ENCODE results near the gene RNU7-1.

Gene RNU7-1

DNA sequence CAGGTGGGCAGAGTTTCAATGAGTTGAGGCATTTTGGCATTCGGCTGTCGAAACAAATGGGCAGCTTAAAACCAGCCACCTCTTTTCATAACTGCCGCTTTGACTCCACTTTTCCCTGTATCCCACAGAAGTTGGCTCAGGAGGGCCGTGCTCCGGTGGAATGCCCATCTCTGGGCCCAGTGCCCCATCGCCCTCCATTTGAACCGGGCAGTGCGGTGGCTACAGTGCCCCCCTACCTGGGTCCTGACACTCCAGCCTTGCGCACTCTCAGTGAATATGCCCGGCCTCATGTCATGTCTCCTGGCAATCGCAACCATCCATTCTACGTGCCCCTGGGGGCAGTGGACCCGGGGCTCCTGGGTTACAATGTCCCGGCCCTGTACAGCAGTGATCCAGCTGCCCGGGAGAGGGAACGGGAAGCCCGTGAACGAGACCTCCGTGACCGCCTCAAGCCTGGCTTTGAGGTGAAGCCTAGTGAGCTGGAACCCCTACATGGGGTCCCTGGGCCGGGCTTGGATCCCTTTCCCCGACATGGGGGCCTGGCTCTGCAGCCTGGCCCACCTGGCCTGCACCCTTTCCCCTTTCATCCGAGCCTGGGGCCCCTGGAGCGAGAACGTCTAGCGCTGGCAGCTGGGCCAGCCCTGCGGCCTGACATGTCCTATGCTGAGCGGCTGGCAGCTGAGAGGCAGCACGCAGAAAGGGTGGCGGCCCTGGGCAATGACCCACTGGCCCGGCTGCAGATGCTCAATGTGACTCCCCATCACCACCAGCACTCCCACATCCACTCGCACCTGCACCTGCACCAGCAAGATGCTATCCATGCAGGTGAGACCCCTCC is 5.0 kb upstream of the RNU7-1 start:
- DNase-seq, result no peak

DNA sequence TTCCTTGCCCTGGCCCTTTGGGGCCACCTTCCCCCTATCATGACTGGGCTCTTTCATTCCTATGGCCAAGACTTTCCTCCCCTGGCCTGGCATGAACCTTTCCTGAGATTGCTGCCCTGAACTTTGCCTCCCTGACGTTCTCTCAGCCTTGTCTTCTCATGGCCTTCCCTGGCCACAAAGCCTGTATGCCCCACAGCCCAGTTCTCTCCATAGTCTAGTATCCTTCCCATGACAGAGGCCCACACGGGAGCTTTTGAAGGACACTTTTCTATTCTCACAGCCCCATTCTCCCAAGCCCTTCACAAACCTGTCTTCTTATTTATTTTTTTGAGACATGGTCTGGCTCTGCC is 4.5 kb upstream of the RNU7-1 start:
- DNase-seq, result no peak

DNA sequence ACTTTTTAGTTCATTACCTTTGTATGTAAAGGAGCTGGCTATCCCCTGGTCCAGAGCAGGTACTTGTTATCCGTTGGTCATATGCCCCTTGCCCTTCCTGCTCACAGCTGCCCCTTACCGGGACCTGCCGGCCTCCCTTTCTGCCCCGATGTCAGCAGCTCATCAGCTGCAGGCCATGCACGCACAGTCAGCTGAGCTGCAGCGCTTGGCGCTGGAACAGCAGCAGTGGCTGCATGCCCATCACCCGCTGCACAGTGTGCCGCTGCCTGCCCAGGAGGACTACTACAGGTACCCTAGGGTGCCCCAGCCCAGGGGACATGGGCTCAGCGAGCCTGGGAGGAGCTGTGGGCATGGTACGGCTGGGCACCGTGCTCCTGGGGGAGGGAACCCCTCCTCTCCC is 2.3 kb upstream of the RNU7-1 start:
- DNase-seq, result no peak

- DNase-seq, result no peak
Measured at GRCh38 chr12:6941782-6942181, 1.8 kb upstream of the RNU7-1 start.

DNA sequence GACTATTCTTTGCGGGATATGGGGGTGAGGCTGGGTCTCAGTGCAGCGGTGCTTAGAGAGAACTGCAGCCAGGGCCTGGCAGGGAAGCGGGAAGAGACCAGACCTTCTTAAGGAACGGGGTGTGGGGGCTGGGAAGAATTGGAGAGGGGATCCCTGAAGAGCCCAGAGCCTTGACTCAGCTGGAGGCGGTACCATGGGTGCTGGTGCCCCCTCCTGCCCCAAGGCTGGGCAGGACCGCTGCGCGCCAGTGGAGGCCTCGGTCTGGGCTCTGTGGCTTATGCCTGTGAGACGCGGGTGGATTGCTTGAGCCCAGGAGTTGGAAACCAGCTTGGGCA is 1.3 kb upstream of the RNU7-1 start:
- DNase-seq, result no peak

GRCh38 chr12:6943389-6943721 is 261 bp upstream of the RNU7-1 start:
- DNase-seq, result peak; percentile 90

GRCh38 chr12:6944381-6945186 is 968 bp downstream of the RNU7-1 start:
- peak; percentile 96 for DNase-seq

DNA sequence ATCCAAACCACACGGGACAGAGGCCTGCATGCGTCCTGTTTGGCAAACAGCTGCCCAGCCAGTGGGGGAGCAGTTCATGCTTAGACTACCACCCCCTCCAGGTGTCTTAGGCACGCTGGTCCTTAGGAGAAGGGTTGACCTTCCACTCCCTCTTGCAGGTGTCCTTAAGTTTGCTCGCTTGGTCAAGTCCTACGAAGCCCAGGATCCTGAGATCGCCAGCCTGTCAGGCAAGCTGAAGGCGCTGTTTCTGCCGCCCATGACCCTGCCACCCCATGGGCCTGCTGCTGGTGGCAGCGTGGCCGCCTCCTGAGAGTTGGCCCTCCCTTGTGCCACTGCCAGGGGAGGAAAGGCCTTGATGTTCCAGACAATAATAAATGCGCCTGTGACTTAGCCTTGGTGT is 2.0 kb downstream of the RNU7-1 start:
- no peak for DNase-seq

DNA sequence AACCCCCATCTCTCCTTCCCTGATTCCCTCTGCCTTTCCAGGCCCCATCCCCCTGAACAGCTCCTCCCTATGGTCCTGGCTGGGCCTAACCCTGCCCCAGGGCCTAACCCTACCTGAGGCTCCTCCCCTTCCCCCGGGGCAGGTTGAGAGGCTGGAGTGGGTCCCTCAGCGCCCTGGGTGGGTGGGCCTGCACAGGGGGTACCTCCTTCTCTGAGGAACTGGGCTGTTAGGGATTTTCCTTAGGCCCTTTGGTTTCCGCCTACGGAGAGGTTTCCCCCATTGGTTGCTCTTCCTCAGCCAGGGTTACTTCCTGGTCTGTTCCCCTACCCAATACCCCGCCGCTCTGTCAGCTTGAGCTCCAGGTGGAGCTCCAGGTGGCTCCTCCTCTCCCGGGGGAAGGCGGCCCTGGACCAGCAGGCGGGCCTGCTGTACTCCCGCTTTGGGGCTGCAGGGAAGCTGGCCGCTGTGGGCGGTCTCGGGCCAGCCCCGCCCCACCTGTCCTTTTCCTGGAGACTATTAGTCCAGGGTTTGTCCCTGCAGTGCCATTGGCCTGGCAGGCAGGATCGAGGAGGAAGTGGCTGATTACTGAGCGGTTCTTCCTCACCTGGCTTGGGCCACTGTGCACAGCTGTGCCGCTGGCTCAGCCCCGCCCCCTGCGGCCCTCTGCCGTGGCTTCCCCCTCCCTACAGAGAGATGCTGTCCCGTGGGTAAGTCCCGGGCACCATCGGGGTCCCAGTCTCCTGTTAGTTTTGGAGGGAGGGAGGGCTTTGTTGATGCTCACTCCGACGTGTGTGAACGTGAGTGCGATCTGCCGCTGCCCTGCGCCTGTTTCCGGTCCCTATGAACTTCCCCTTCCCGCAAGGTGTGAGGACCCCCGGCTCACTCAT is 2.7 kb downstream of the RNU7-1 start:
- DNase-seq, result peak; percentile 96

DNA sequence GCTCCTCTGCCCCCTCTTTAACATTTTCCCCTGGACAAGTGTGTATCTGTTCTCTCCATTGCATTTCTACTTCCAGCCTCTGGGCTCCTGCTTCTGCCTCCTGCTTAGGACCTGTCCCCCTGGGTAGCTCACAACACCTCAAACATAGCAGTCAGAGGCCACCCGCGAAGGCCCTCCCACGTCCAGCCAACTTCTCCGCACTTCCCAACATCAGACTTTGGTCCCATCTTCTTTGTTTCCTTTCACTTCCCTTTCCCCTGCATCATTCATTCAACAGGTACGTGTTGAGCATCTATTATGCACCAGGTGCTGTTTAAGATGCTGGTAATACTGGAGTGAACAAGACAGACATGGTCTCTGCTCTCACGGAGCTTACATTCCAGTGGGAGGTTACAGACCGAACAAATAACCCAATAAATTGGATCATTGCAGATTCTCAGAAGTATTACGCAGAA is 3.3 kb downstream of the RNU7-1 start:
- no peak for DNase-seq

DNA sequence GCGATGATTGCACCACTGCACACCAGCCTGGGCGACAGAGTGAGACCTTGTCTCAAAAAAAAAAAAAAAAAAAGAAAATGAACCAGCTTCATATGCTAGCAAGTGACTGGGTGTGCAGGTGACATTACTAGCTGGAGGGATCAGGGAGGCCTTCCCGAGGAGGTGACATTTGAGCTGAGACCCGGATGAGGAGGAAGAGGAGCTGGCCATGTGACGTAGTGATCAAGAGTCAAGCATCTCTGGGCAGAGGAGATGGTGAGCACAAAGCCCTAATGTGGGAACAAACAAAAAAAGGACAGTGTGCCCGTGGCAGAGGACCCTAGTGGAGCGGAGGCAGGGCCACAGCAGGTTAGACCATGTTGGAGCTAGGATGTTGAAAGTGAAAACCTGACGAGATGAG is 4.0 kb downstream of the RNU7-1 start:
- no peak for DNase-seq

- DNase-seq, result no peak
Measured at GRCh38 chr12:6948873-6949594, 5.4 kb downstream of the RNU7-1 start.

DNA sequence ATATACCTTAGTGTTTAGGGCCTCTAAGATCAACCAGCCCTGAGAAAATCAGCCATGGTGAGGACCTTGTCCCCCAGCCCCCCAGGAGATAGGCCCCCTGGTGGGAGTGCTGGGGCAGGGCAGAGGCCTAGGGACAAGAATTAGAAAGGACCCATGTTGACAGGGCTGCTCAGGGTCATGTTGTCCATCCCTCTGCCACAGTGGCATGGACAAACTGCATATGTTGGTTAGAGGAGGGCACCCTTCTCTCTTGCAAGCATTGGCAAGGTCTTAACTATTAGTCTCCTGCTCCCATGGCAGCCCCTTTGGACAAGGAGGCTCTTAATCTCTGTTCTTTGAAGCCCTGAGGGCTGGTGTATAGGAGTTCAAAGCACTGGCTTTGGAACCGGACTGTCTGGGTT is 6.8 kb downstream of the RNU7-1 start:
- no peak for DNase-seq

DNA sequence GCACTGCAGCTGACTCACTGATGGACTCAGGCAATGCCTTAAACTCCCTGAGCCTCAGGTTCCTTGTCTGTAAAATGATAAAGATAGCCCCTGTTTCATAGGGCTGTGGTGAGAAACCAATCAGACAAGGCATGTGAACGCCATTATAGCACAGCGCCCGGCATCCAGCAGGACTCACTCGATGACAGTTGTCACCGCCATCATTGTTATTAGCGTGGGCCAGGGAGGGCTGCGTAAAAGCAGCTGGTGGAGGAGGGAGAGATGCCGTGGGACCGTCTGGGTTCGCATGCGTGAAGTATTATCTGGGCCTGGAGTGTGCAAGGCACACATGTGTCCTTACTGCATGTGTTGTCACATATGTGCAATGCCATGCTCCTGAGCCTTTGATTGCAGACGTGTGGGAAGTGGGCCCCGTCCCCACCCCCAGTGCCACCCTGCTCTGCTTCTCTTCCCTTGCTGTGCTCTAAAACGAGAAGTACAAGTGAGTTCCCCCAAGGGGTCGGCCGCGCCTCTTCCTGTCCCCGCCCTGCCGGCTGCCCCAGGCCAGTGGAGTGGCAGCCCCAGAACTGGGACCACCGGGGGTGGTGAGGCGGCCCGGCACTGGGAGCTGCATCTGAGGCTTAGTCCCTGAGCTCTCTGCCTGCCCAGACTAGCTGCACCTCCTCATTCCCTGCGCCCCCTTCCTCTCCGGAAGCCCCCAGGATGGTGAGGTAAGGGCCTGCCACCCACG is 7.4 kb downstream of the RNU7-1 start, which contains the start of gene PTPN6:
Gene PTPN6 (plus strand): TSS at position 546 of the 730 bp plus-strand sequence. CDS start 157 bp downstream, at position 703.
- DNase-seq, result no peak

DNA sequence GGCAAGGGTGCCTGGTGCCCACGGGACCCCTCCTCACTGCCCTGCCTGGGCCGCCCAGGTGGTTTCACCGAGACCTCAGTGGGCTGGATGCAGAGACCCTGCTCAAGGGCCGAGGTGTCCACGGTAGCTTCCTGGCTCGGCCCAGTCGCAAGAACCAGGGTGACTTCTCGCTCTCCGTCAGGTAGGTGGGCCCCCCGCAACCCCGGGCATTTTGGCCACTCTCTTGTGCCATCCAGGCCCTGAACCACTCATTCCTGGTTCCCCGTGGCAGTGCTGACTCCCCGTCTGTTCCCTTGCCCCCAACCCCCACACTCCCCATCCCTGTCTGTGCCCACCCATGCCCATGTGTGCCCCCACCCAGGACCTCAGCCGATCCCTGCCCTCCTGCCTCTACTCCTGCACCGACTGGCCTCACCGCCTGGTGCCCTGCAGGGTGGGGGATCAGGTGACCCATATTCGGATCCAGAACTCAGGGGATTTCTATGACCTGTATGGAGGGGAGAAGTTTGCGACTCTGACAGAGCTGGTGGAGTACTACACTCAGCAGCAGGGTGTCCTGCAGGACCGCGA is 8.0 kb downstream of the RNU7-1 start:
- no peak for DNase-seq

DNA sequence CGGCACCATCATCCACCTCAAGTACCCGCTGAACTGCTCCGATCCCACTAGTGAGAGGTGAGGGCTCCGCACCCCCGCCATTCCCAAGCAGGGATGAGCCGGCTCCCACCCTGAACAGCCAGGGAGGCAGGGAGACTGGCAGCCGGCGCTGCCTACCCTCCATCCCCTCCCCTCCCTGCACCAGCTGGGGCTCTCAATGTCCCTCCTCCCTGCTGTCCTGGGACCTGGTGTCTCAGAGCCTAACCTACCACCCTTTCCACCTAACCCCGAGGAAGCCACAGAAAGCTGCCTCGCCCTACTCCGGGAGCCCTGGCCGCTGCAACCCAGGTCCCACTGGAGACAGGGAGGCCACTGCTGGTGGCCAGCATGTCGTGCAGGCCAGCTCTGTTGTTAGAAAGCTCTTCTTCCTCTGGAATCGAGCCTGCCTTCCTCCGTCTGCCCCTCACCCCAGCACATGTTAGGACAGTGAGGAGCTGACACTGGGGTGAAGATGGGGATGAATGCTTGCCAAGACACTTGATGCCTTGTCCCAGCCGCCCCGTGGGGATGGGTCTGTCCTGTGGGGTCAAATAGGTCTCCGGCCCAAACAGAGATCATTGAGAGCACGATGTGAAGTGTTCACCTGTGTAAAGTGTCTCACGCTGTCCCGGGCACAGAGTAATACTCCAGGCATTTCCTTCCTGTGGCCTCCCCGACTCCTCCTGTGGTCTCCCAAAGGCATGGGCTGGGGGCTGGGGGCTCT is 8.7 kb downstream of the RNU7-1 start:
- DNase-seq, result no peak

GRCh38 chr12:6952863-6953441 is 9.3 kb downstream of the RNU7-1 start:
- no peak for DNase-seq

GRCh38 chr12:6953442-6954315 is 10.1 kb downstream of the RNU7-1 start:
- no peak for DNase-seq

All from NCI-H345 (cell line).